Measurements from ENCODE around the gene GAMT.

DNA sequence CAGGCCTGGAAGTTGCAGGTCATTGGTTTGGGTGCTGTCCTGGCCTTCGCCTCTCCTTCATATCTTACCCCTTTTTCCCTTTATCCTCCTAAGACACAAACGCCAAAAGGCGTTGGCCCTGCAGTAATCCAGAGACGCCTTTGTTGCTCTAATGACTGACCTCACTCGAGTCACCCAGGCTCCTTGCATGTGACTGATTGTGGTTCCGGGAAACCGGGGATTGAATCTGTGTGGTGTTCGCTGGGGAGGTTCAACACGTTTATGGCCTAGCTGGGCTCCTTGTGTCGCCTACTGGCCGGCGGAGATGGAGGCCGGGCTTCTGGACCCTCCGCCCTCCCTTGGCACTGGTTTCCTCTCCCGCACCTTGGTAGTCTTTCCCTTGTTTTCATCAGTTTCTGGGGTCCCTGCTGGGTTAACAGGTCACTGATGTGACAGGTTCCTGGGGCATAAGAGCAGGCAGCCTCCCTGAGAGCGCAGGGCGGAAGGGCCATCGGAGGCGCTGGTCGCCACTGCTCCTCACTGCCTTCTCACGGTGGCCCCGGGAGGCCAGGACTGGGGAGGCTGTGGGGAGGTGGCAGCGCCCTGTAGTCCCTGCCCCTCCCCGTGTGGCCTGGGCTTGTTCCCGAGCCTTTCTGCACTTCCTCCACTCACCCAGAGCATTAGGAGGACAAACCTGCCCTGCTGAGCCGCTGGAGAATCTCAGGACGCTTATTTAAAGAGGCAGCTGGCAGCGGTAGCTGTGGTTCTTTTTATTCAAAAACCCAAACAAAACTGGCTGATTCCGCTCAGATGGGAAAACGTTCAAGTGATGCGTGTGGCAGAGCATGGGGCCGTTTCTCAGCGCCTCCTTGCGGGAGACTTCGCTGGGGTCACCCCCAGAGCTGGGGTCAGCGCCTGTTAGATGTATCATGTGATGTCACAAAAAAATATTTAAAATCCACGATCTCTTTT lies 35.7 kb downstream of the GAMT start:
- TF ChIP-seq POLR2A (IDR thresholded peaks at IDR 0.05; ENCODE audit: low read length) (no peak), GATA1 (IDR thresholded peaks at IDR 0.05; ENCODE audit: low read depth, low read length) (no peak)

All from erythroblast (primary cell).